ENCODE data around the gene CSPG4.
"Not testable (repeated sequence)": the region's sequence is repeated elsewhere in the genome, so short reads cannot be mapped to it uniquely, and the experiment has no call there.

The CSPG4 gene

GRCh38 chr15:75723171-75723846 lies 10.7 kb upstream of the CSPG4 start:
- H3K4me3 ChIP-seq (ENCODE audit: low read length in 2 of 2) = peak overlapping the region; percentile 50 to 51

GRCh38 chr15:75721923-75722870 lies 9.5 kb upstream of the CSPG4 start:
- no peaks in the 10 kb centered on the region for H3K9me3 ChIP-seq (ENCODE audit: control insufficient read depth in 2 of 2, low read length in 2 of 2)
- no peaks in the 10 kb centered on the region for H3K27me3 ChIP-seq (ENCODE audit: control insufficient read depth in 2 of 2, insufficient read depth in 2 of 2, low read length in 2 of 2)
- H3K27ac ChIP-seq (ENCODE audit: low read depth in 2 of 2, low read length in 2 of 2) = peak overlapping the region in 1 of 2 donors; percentile 84
- H3K36me3 ChIP-seq (ENCODE audit: control insufficient read depth in 2 of 2, insufficient read depth in 2 of 2, low read length in 2 of 2) = no peaks in the 10 kb centered on the region
- H3K4me1 ChIP-seq (ENCODE audit: control insufficient read depth in 2 of 2, insufficient read depth in 2 of 2, low read length in 2 of 2) = peaks cover 21 to 25% of the 10 kb centered on the region in 2 donors
- H3K4me3 ChIP-seq (ENCODE audit: low read length in 2 of 2) = no peak overlapping the region
- peak overlapping the region in 1 of 2 donors; percentile 14 for H3K9ac ChIP-seq (ENCODE audit: low read depth in 1 of 2, low read length in 2 of 2)

More at GRCh38 chr15:75723171-75723846, 10.7 kb upstream of the CSPG4 start:
- Histone ChIP-seq H3K27ac (ENCODE audit: low read depth in 2 of 2, low read length in 2 of 2) (peak overlapping the region; percentile 63 to 84), H3K36me3 (ENCODE audit: control insufficient read depth in 2 of 2, insufficient read depth in 2 of 2, low read length in 2 of 2) (no peaks in the 10 kb centered on the region), H3K4me1 (ENCODE audit: control insufficient read depth in 2 of 2, insufficient read depth in 2 of 2, low read length in 2 of 2) (peaks cover 21 to 25% of the 10 kb centered on the region in 2 donors), H3K9ac (ENCODE audit: low read depth in 1 of 2, low read length in 2 of 2) (peak overlapping the region; percentile 60 to 62), H3K9me3 (ENCODE audit: control insufficient read depth in 2 of 2, low read length in 2 of 2) (no peaks in the 10 kb centered on the region), H3K27me3 (ENCODE audit: control insufficient read depth in 2 of 2, insufficient read depth in 2 of 2, low read length in 2 of 2) (no peaks in the 10 kb centered on the region)

- Histone ChIP-seq H3K27me3 (ENCODE audit: control insufficient read depth in 2 of 2, insufficient read depth in 2 of 2, low read length in 2 of 2) (no peaks in the 10 kb centered on the region), H3K9ac (ENCODE audit: low read depth in 1 of 2, low read length in 2 of 2) (no peak overlapping the region), H3K36me3 (ENCODE audit: control insufficient read depth in 2 of 2, insufficient read depth in 2 of 2, low read length in 2 of 2) (no peaks in the 10 kb centered on the region), H3K27ac (ENCODE audit: low read depth in 2 of 2, low read length in 2 of 2) (no peak overlapping the region), H3K4me1 (ENCODE audit: control insufficient read depth in 2 of 2, insufficient read depth in 2 of 2, low read length in 2 of 2) (peaks cover 21 to 25% of the 10 kb centered on the region in 2 donors), H3K4me3 (ENCODE audit: low read length in 2 of 2) (no peak overlapping the region), H3K9me3 (ENCODE audit: control insufficient read depth in 2 of 2, low read length in 2 of 2) (no peaks in the 10 kb centered on the region)
Observed at GRCh38 chr15:75721480-75721922, 8.9 kb upstream of the CSPG4 start.

- Histone ChIP-seq H3K4me3 (ENCODE audit: low read length in 2 of 2) (no peak overlapping the region), H3K9me3 (ENCODE audit: control insufficient read depth in 2 of 2, low read length in 2 of 2) (no peaks in the 10 kb centered on the region), H3K9ac (ENCODE audit: low read depth in 1 of 2, low read length in 2 of 2) (no peak overlapping the region), H3K36me3 (ENCODE audit: control insufficient read depth in 2 of 2, insufficient read depth in 2 of 2, low read length in 2 of 2) (no peaks in the 10 kb centered on the region), H3K27me3 (ENCODE audit: control insufficient read depth in 2 of 2, insufficient read depth in 2 of 2, low read length in 2 of 2) (no peaks in the 10 kb centered on the region), H3K4me1 (ENCODE audit: control insufficient read depth in 2 of 2, insufficient read depth in 2 of 2, low read length in 2 of 2) (peaks cover 21 to 25% of the 10 kb centered on the region in 2 donors), H3K27ac (ENCODE audit: low read depth in 2 of 2, low read length in 2 of 2) (no peak overlapping the region)
Observed at GRCh38 chr15:75720787-75721479, 8.3 kb upstream of the CSPG4 start.

GRCh38 chr15:75720297-75720696 lies 7.6 kb upstream of the CSPG4 start:
- no peak overlapping the region for H3K27ac ChIP-seq (ENCODE audit: low read depth in 2 of 2, low read length in 2 of 2)
- no peaks in the 10 kb centered on the region for H3K36me3 ChIP-seq (ENCODE audit: control insufficient read depth in 2 of 2, insufficient read depth in 2 of 2, low read length in 2 of 2)
- no peak overlapping the region for H3K4me3 ChIP-seq (ENCODE audit: low read length in 2 of 2)
- H3K4me1 ChIP-seq (ENCODE audit: control insufficient read depth in 2 of 2, insufficient read depth in 2 of 2, low read length in 2 of 2) = peaks cover 23 to 29% of the 10 kb centered on the region in 2 donors
- H3K9me3 ChIP-seq (ENCODE audit: control insufficient read depth in 2 of 2, low read length in 2 of 2) = no peaks in the 10 kb centered on the region
- H3K27me3 ChIP-seq (ENCODE audit: control insufficient read depth in 2 of 2, insufficient read depth in 2 of 2, low read length in 2 of 2) = no peaks in the 10 kb centered on the region
- H3K9ac ChIP-seq (ENCODE audit: low read depth in 1 of 2, low read length in 2 of 2) = no peak overlapping the region

GRCh38 chr15:75718328-75718727 lies 5.7 kb upstream of the CSPG4 start:
- no peak overlapping the region for H3K27ac ChIP-seq (ENCODE audit: low read depth in 2 of 2, low read length in 2 of 2)
- peaks cover 12 to 19% of the 10 kb centered on the region in 2 donors for H3K4me1 ChIP-seq (ENCODE audit: control insufficient read depth in 2 of 2, insufficient read depth in 2 of 2, low read length in 2 of 2)

GRCh38 chr15:75717001-75717400 lies 4.4 kb upstream of the CSPG4 start:
- H3K36me3 ChIP-seq (ENCODE audit: control insufficient read depth in 2 of 2, insufficient read depth in 2 of 2, low read length in 2 of 2); H3K9me3 ChIP-seq (ENCODE audit: control insufficient read depth in 2 of 2, low read length in 2 of 2); H3K9ac ChIP-seq (ENCODE audit: low read depth in 1 of 2, low read length in 2 of 2); H3K4me3 ChIP-seq (ENCODE audit: low read length in 2 of 2); H3K27ac ChIP-seq (ENCODE audit: low read depth in 2 of 2, low read length in 2 of 2); H3K27me3 ChIP-seq (ENCODE audit: control insufficient read depth in 2 of 2, insufficient read depth in 2 of 2, low read length in 2 of 2): not testable (repeated sequence)
- peaks cover 15 to 17% of the 10 kb centered on the region in 2 donors for H3K4me1 ChIP-seq (ENCODE audit: control insufficient read depth in 2 of 2, insufficient read depth in 2 of 2, low read length in 2 of 2)

More at GRCh38 chr15:75718328-75718727, 5.7 kb upstream of the CSPG4 start:
- Histone ChIP-seq H3K9me3 (ENCODE audit: control insufficient read depth in 2 of 2, low read length in 2 of 2) (no peaks in the 10 kb centered on the region), H3K36me3 (ENCODE audit: control insufficient read depth in 2 of 2, insufficient read depth in 2 of 2, low read length in 2 of 2) (no peaks in the 10 kb centered on the region), H3K9ac (ENCODE audit: low read depth in 1 of 2, low read length in 2 of 2) (no peak overlapping the region), H3K4me3 (ENCODE audit: low read length in 2 of 2) (no peak overlapping the region), H3K27me3 (ENCODE audit: control insufficient read depth in 2 of 2, insufficient read depth in 2 of 2, low read length in 2 of 2) (no peaks in the 10 kb centered on the region)

- not testable (repeated sequence) for H3K36me3 ChIP-seq (ENCODE audit: control insufficient read depth in 2 of 2, insufficient read depth in 2 of 2, low read length in 2 of 2)
Observed at GRCh38 chr15:75716249-75716950, 3.8 kb upstream of the CSPG4 start.

GRCh38 chr15:75715312-75715832 lies 2.7 kb upstream of the CSPG4 start:
- H3K4me1 ChIP-seq (ENCODE audit: control insufficient read depth in 2 of 2, insufficient read depth in 2 of 2, low read length in 2 of 2); H3K9ac ChIP-seq (ENCODE audit: low read depth in 1 of 2, low read length in 2 of 2); H3K27ac ChIP-seq (ENCODE audit: low read depth in 2 of 2, low read length in 2 of 2); H3K36me3 ChIP-seq (ENCODE audit: control insufficient read depth in 2 of 2, insufficient read depth in 2 of 2, low read length in 2 of 2); H3K27me3 ChIP-seq (ENCODE audit: control insufficient read depth in 2 of 2, insufficient read depth in 2 of 2, low read length in 2 of 2); H3K4me3 ChIP-seq (ENCODE audit: low read length in 2 of 2); H3K9me3 ChIP-seq (ENCODE audit: control insufficient read depth in 2 of 2, low read length in 2 of 2): not testable (repeated sequence)

More at GRCh38 chr15:75716249-75716950, 3.8 kb upstream of the CSPG4 start:
- H3K4me3 ChIP-seq (ENCODE audit: low read length in 2 of 2); H3K9ac ChIP-seq (ENCODE audit: low read depth in 1 of 2, low read length in 2 of 2); H3K27ac ChIP-seq (ENCODE audit: low read depth in 2 of 2, low read length in 2 of 2); H3K27me3 ChIP-seq (ENCODE audit: control insufficient read depth in 2 of 2, insufficient read depth in 2 of 2, low read length in 2 of 2); H3K9me3 ChIP-seq (ENCODE audit: control insufficient read depth in 2 of 2, low read length in 2 of 2): not testable (repeated sequence)
- H3K4me1 ChIP-seq (ENCODE audit: control insufficient read depth in 2 of 2, insufficient read depth in 2 of 2, low read length in 2 of 2) = peaks cover 15 to 17% of the 10 kb centered on the region in 2 donors
